HL-60/S4 (cell line): ENCODE data around the gene HSPBP1.

Experiments used
- in situ Hi-C: fragments of 300-500 bp; cut with MboI; formaldehyde crosslinking; loops from 2 replicates; pipeline ENCODE4 v1.14.3; 2022; ENCODE audit warnings: low sequenced_read_pairs

HSPBP1 gene

GRCh38 chr19:55256562-55257460 is 23.1 kb downstream of the HSPBP1 start:
- in situ Hi-C loops, result no loop called here

- in situ Hi-C loops, result no loop called here
These were observed 24.1 kb downstream of the HSPBP1 start for GRCh38 chr19:55255618-55256423.

- in situ Hi-C loops, result no loop called here
These were observed 25.3 kb downstream of the HSPBP1 start for GRCh38 chr19:55254625-55254977.

GRCh38 chr19:55253842-55254624 is 25.9 kb downstream of the HSPBP1 start:
- in situ Hi-C loops, result no loop called here

- in situ Hi-C loops, result no loop called here
These were observed 26.9 kb downstream of the HSPBP1 start for GRCh38 chr19:55252760-55253663.

- in situ Hi-C loops, result no loop called here
These were observed 28.4 kb downstream of the HSPBP1 start for GRCh38 chr19:55251341-55252081.

GRCh38 chr19:55250262-55251036 is 29.5 kb downstream of the HSPBP1 start:
- in situ Hi-C loops, result no loop called here

GRCh38 chr19:55249841-55250240 is 30.1 kb downstream of the HSPBP1 start:
- in situ Hi-C loops, result no loop called here

- in situ Hi-C loops, result no loop called here
These were observed 31.2 kb downstream of the HSPBP1 start for GRCh38 chr19:55248704-55249103.

- in situ Hi-C loops, result no loop called here
These were observed 31.7 kb downstream of the HSPBP1 start for GRCh38 chr19:55248166-55248675.

GRCh38 chr19:55247621-55248099 is 32.2 kb downstream of the HSPBP1 start:
- in situ Hi-C loops, result no loop called here

GRCh38 chr19:55246462-55247451 is 33.2 kb downstream of the HSPBP1 start:
- in situ Hi-C loops, result no loop called here

- in situ Hi-C loops, result no loop called here
These were observed 34.5 kb downstream of the HSPBP1 start for GRCh38 chr19:55245236-55245904.

- in situ Hi-C loops, result no loop called here
These were observed 35.8 kb downstream of the HSPBP1 start for GRCh38 chr19:55244004-55244680.

- in situ Hi-C loops, result no loop called here
These were observed 37.4 kb downstream of the HSPBP1 start for GRCh38 chr19:55242517-55242916.

- in situ Hi-C loops, result no loop called here
These were observed 37.9 kb downstream of the HSPBP1 start for GRCh38 chr19:55241935-55242464.
